ENCODE measurements around the gene LBX2.

The LBX2 gene

GRCh38 chr2:74457129-74457548 lies 42.3 kb downstream of the LBX2 start:
- DNase-seq (ENCODE audit: low spot score): no peak

GRCh38 chr2:74454654-74455511 lies 44.5 kb downstream of the LBX2 start, which contains the start of gene INO80B:
Gene INO80B, plus strand, starts transcription at chr2:74455087. Its CDS starts 30 bp downstream, at chr2:74455117.
- peak; percentile 100 for DNase-seq (ENCODE audit: low spot score)

GRCh38 chr2:74450570-74451190 lies 48.7 kb downstream of the LBX2 start:
- DNase-seq (ENCODE audit: low spot score): no peak

GRCh38 chr2:74448771-74449170 lies 50.6 kb downstream of the LBX2 start:
- no peak for DNase-seq (ENCODE audit: low spot score)

Data from activated CD4-positive, alpha-beta T cell treated with anti-CD3 and anti-CD28 coated beads, Interleukin-2, Interleukin-4, amounts not matched to agents 100 ng/mL and 50 ng/mL, durations not matched to agents 16 hours and 8 hours (primary cell).